Glutamatergic neuron (in vitro differentiated cells): ENCODE data around the gene DDX24. TPM values are rescaled to one million over a fixed set of nuclear protein-coding genes. Genes with fewer than 3 reads are reported as not detected.
A peak's percentile ranks its signal among the peaks of the same experiment; 100 is the strongest.
"Not testable (repeated sequence)": the region's sequence is repeated elsewhere in the genome, so short reads cannot be mapped to it uniquely, and the experiment has no call there.

ENCODE experiments used
- DNase-seq: peaks from one replicate; pipeline ENCODE4 v3.0.0; 2022
- H3K27ac Mint-ChIP-seq: one replicate; pipeline ENCODE4 v1.8.0; 2020; ENCODE audit warnings: mild to moderate bottlenecking, mixed read lengths, inconsistent platforms; ENCODE audit not compliant: unreplicated experiment
- H3K27me3 Mint-ChIP-seq: one replicate; pipeline ENCODE4 v1.8.0; 2020; ENCODE audit warnings: mild to moderate bottlenecking, moderate library complexity, mixed read lengths, inconsistent platforms; ENCODE audit not compliant: unreplicated experiment
- H3K36me3 Mint-ChIP-seq: one replicate; pipeline ENCODE4 v1.8.0; 2020; ENCODE audit warnings: mild to moderate bottlenecking, mixed read lengths, inconsistent platforms; ENCODE audit not compliant: unreplicated experiment
- H3K4me1 Mint-ChIP-seq: one replicate; pipeline ENCODE4 v1.8.0; 2020; ENCODE audit warnings: mild to moderate bottlenecking, low read depth, mixed read lengths, inconsistent platforms; ENCODE audit not compliant: unreplicated experiment
- H3K4me3 Mint-ChIP-seq: one replicate; pipeline ENCODE4 v1.8.0; 2020; ENCODE audit warnings: mild to moderate bottlenecking, mixed read lengths, inconsistent platforms; ENCODE audit not compliant: unreplicated experiment
- H3K9me3 Mint-ChIP-seq: one replicate; pipeline ENCODE4 v1.8.0; 2020; ENCODE audit warnings: mild to moderate bottlenecking, moderate library complexity, mixed read lengths, inconsistent platforms; ENCODE audit not compliant: unreplicated experiment
- CTCF ChIP-seq: fragments of 200-600 bp; sonication (generic); IDR thresholded peaks from one replicate; pipeline ENCODE4 v1.5.0; 2021; ENCODE audit not compliant: partially characterized antibody, unreplicated experiment
- total RNA-seq: library from RNA; stranded (reverse); fragmentation: NEBNext Ultra II Directional; extraction: Animal tissue kit (Norgen Biotek cat#: 25700); gene quantifications from one replicate; pipeline ENCODE4 v1.2.1, GENCODE V29; 2021; ENCODE audit not compliant: unreplicated experiment

Gene DDX24
- total RNA-seq, 1 donor from 2014 or later, result 257 TPM

- Mint-ChIP-seq H3K27ac (no peak overlapping the region), H3K27me3 (peaks cover 3% of the 10 kb centered on the region), H3K4me1 (peaks cover 21% of the 10 kb centered on the region), H3K9me3 (peaks cover 16% of the 10 kb centered on the region), H3K4me3 (no peak overlapping the region), H3K36me3 (peaks cover 42% of the 10 kb centered on the region)
- TF ChIP-seq CTCF, result no peak
- DNase-seq, result no peak
Measured at GRCh38 chr14:94075008-94075407, 6.0 kb downstream of the DDX24 start.

- TF ChIP-seq CTCF, result no peak
- peaks cover 40% of the 10 kb centered on the region for H3K36me3 Mint-ChIP-seq
- no peak overlapping the region for H3K4me3 Mint-ChIP-seq
- peaks cover 17% of the 10 kb centered on the region for H3K4me1 Mint-ChIP-seq
- peaks cover 14% of the 10 kb centered on the region for H3K9me3 Mint-ChIP-seq
- H3K27me3 Mint-ChIP-seq, result peaks cover 3% of the 10 kb centered on the region
- DNase-seq, result no peak
- H3K27ac Mint-ChIP-seq, result peak overlapping the region; percentile 43
Measured at GRCh38 chr14:94074534-94074933, 6.5 kb downstream of the DDX24 start.

GRCh38 chr14:94072076-94072475 is 8.9 kb downstream of the DDX24 start:
- H3K4me3 Mint-ChIP-seq, H3K4me1 Mint-ChIP-seq, H3K27me3 Mint-ChIP-seq, H3K27ac Mint-ChIP-seq, DNase-seq: not testable (repeated sequence)
- peaks cover 14% of the 10 kb centered on the region for H3K9me3 Mint-ChIP-seq
- H3K36me3 Mint-ChIP-seq, result peaks cover 52% of the 10 kb centered on the region

- peaks cover 21% of the 10 kb centered on the region for H3K4me1 Mint-ChIP-seq
- H3K27ac Mint-ChIP-seq, result no peak overlapping the region
- no peak for DNase-seq
- H3K9me3 Mint-ChIP-seq, result peaks cover 8% of the 10 kb centered on the region
- TF ChIP-seq CTCF, result no peak
- H3K27me3 Mint-ChIP-seq, result peaks cover 2% of the 10 kb centered on the region
- peaks cover 32% of the 10 kb centered on the region for H3K36me3 Mint-ChIP-seq
- H3K4me3 Mint-ChIP-seq, result no peak overlapping the region
Measured at GRCh38 chr14:94066089-94066676, 14.8 kb downstream of the DDX24 start.

- Mint-ChIP-seq H3K27ac (no peak overlapping the region), H3K27me3 (peaks cover 2% of the 10 kb centered on the region), H3K4me3 (no peak overlapping the region), H3K9me3 (peaks cover 4% of the 10 kb centered on the region), H3K36me3 (peaks cover 14% of the 10 kb centered on the region), H3K4me1 (peaks cover 22% of the 10 kb centered on the region)
- no peak for TF ChIP-seq CTCF
- no peak for DNase-seq
Measured at GRCh38 chr14:94062344-94062940, 18.6 kb downstream of the DDX24 start.
